CD14-positive monocyte (primary cell): ENCODE data around the gene SZRD1. TPM values are rescaled to one million over a fixed set of nuclear protein-coding genes. Genes with fewer than 3 reads are reported as not detected.

ENCODE experiments used
- DNase-seq, 3 donors: peaks; one replicate each; pipeline ENCODE4 v3.0.0-alpha.2; 2011 to 2022
- H2AFZ ChIP-seq: 2 replicates; pipeline ENCODE4 v1.6.0; 2012; ENCODE audit warnings: mild to moderate bottlenecking, low read depth, low read length, inconsistent platforms; ENCODE audit not compliant: insufficient read depth, poor library complexity, severe bottlenecking
- H3K27ac ChIP-seq, 2 donors: 1 replicate in 1 of 2; 2 replicates in 1 of 2; pipeline ENCODE4 v1.5.1; 2012 to 2013; ENCODE audit warnings: low read length in 2 of 2, control low read depth in 1 of 2, inconsistent platforms in 1 of 2, low read depth in 1 of 2, mild to moderate bottlenecking in 1 of 2
- H3K27me3 ChIP-seq, 2 donors: one replicate each; pipeline versions ENCODE4 v1.6.0 to v1.6.1; 2011 to 2013; ENCODE audit warnings: low read length in 2 of 2; ENCODE audit not compliant: control insufficient read depth in 2 of 2, insufficient read depth in 2 of 2
- H3K36me3 ChIP-seq, 2 donors: replicated peaks in 1 of 2; 1 replicate in 1 of 2; 2 replicates in 1 of 2; pipeline versions ENCODE4 v1.5.1 to v1.6.1; 2012 to 2013; ENCODE audit warnings: low read length in 2 of 2, control low read depth in 1 of 2, inconsistent platforms in 1 of 2, mild to moderate bottlenecking in 1 of 2; ENCODE audit not compliant: insufficient read depth in 2 of 2, control insufficient read depth in 1 of 2
- H3K4me1 ChIP-seq, 2 donors: 1 replicate in 1 of 2; 2 replicates in 1 of 2; pipeline versions ENCODE4 v1.5.1 to v1.6.1; 2012 to 2013; ENCODE audit warnings: low read length in 2 of 2, control low read depth in 1 of 2, inconsistent platforms in 1 of 2, mild to moderate bottlenecking in 1 of 2, moderate library complexity in 1 of 2; ENCODE audit not compliant: insufficient read depth in 2 of 2, control insufficient read depth in 1 of 2
- H3K4me2 ChIP-seq: replicated peaks from 2 replicates; pipeline ENCODE3; 2012; ENCODE audit warnings: low read length, moderate library complexity, mild to moderate bottlenecking; ENCODE audit not compliant: poor library complexity, severe bottlenecking; ENCODE audit errors: extremely low read depth
- H3K4me3 ChIP-seq, 3 experiments: fragments of 200-600 bp in 1 of 3; sonication (generic) in 1 of 3; replicated peaks in 1 of 3; 1 replicate in 2 of 3; 2 replicates in 1 of 3; pipeline ENCODE4 v1.5.1; 2011 to 2013; ENCODE audit warnings: low read length in 3 of 3, mild to moderate bottlenecking in 3 of 3, control low read depth in 2 of 3, low read depth in 2 of 3, inconsistent platforms in 1 of 3, moderate library complexity in 1 of 3
- H3K79me2 ChIP-seq: 2 replicates; pipeline ENCODE4 v1.6.0; 2012; ENCODE audit warnings: mild to moderate bottlenecking, control low read depth, inconsistent platforms, low read length, moderate library complexity; ENCODE audit not compliant: insufficient read depth
- H3K9ac ChIP-seq: 2 replicates; pipeline ENCODE4 v1.6.0; 2017; ENCODE audit warnings: low read length, mild to moderate bottlenecking; ENCODE audit not compliant: insufficient read depth, poor library complexity, severe bottlenecking
- H3K9me3 ChIP-seq, 2 donors: replicated peaks in 1 of 2; 1 replicate in 1 of 2; 2 replicates in 1 of 2; pipeline versions ENCODE4 v1.5.1 to v1.6.1; 2012 to 2013; ENCODE audit warnings: low read length in 2 of 2, control low read depth in 1 of 2; ENCODE audit not compliant: control insufficient read depth in 1 of 2, insufficient read depth in 1 of 2
- H4K20me1 ChIP-seq: 2 replicates; pipeline ENCODE4 v1.6.0; 2012; ENCODE audit warnings: mild to moderate bottlenecking, low read length, control low read depth, moderate library complexity; ENCODE audit not compliant: insufficient read depth
- H3K27ac Mint-ChIP-seq, 7 donors: one replicate each; pipeline ENCODE4 v1.8.0; 2020; ENCODE audit warnings: mild to moderate bottlenecking in 7 of 7, mixed read lengths in 7 of 7, moderate library complexity in 6 of 7, inconsistent platforms in 2 of 7
- H3K27me3 Mint-ChIP-seq, 3 donors: one replicate each; pipeline ENCODE4 v1.8.0; 2021 to 2022; ENCODE audit warnings: low read depth in 3 of 3, mild to moderate bottlenecking in 3 of 3, mixed read lengths in 3 of 3, moderate library complexity in 3 of 3, inconsistent platforms in 1 of 3
- H3K36me3 Mint-ChIP-seq, 2 donors: one replicate each; pipeline ENCODE4 v1.8.0; 2020; ENCODE audit warnings: mixed read lengths in 2 of 2, inconsistent platforms in 1 of 2, mild to moderate bottlenecking in 1 of 2
- H3K4me1 Mint-ChIP-seq: one replicate; pipeline ENCODE4 v1.8.0; 2020; ENCODE audit warnings: mild to moderate bottlenecking, mixed read lengths
- H3K4me3 Mint-ChIP-seq, 2 donors: one replicate each; pipeline ENCODE4 v1.8.0; 2020; ENCODE audit warnings: mild to moderate bottlenecking in 2 of 2, mixed read lengths in 2 of 2, moderate library complexity in 1 of 2
- H3K9me3 Mint-ChIP-seq, 7 donors: one replicate each; pipeline ENCODE4 v1.8.0; 2020 to 2022; ENCODE audit warnings: mixed read lengths in 7 of 7, mild to moderate bottlenecking in 6 of 7, moderate library complexity in 6 of 7, inconsistent platforms in 2 of 7
- WGBS: methylation state at CpG from one replicate; pipeline ENCODE4 v1.1.5; 2013; ENCODE audit warnings: missing lambda C conversion rate; ENCODE audit not compliant: insufficient coverage; 5-methylcytosine and 5-hydroxymethylcytosine counted together
- intact Hi-C, 2 donors: fragments of 100-400 bp; cut with micrococcal nuclease; formaldehyde crosslinking; loops; one replicate each; pipeline versions ENCODE4 v1.15.0 to v1.15.1; 2023
- polyA plus RNA-seq, 3 donors: library from polyadenylated mRNA; depleted of rRNA in 1 of 3; unstranded in 2 of 3; stranded (reverse) in 1 of 3; fragments of 300-500 nt in 2 of 3; fragments of >200 nt in 1 of 3; fragmentation: Illumina TruSeq in 2 of 3; gene quantifications; 1 replicate in 2 of 3; 2 replicates in 1 of 3; pipeline ENCODE4 v1.2.3, GENCODE V29; 2012 to 2021
- TF ChIP-seq, protein P1 (sequence below): fragments of 200-600 bp; IDR thresholded peaks from one replicate; pipeline ENCODE4 v1.8.0; 2022; ENCODE audit warnings: antibody characterized with exemption, mild to moderate bottlenecking

SZRD1 gene
- polyA plus RNA-seq, 3 donors, result 46.4 to 50.5 (median 47.2) TPM

DNA sequence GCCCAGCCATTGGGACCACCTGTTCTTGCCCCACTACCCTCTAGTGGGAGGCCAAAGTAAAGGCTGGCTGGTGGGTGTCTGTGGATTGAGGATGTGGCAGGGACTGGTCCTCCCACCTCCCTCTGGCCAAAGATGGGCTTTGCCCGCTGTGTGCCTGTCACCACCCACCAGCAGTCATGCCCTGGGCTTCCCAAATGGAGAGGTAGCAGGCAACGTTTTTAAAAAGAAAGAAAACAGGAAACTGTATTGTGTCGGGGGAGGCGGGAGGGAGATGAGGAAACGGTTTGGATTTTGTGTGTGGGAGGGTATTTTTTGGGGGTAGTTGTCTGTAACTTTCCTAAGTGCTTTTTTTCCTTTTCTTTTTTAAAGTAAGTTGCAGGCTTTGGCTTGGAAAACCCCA, 30.1 kb downstream of the SZRD1 start:
- TF ChIP-seq, protein P1, sequence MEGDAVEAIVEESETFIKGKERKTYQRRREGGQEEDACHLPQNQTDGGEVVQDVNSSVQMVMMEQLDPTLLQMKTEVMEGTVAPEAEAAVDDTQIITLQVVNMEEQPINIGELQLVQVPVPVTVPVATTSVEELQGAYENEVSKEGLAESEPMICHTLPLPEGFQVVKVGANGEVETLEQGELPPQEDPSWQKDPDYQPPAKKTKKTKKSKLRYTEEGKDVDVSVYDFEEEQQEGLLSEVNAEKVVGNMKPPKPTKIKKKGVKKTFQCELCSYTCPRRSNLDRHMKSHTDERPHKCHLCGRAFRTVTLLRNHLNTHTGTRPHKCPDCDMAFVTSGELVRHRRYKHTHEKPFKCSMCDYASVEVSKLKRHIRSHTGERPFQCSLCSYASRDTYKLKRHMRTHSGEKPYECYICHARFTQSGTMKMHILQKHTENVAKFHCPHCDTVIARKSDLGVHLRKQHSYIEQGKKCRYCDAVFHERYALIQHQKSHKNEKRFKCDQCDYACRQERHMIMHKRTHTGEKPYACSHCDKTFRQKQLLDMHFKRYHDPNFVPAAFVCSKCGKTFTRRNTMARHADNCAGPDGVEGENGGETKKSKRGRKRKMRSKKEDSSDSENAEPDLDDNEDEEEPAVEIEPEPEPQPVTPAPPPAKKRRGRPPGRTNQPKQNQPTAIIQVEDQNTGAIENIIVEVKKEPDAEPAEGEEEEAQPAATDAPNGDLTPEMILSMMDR, result no peak
- Histone ChIP-seq H2AFZ (no peak overlapping the region), H3K36me3 (peaks cover 58 to 81% of the 10 kb centered on the region in 2 donors), H3K4me3 (no peak overlapping the region), H3K4me1 (no peaks in the 10 kb centered on the region), H3K27ac (peak overlapping the region in 1 of 2 donors; percentile 41), H4K20me1 (peaks cover 74% of the 10 kb centered on the region), H3K9ac (no peak overlapping the region), H3K9me3 (no peaks in the 10 kb centered on the region), H3K27me3 (no peaks in the 10 kb centered on the region), H3K79me2 (peaks cover 22% of the 10 kb centered on the region), H3K4me2 (no peak overlapping the region)
- intact Hi-C loops, result no loop called here
- peaks cover 66 to 80% of the 10 kb centered on the region in 2 donors for H3K36me3 Mint-ChIP-seq
- H3K4me1 Mint-ChIP-seq, result peaks cover 3% of the 10 kb centered on the region
- no peaks in the 10 kb centered on the region for H3K9me3 Mint-ChIP-seq
- H3K4me3 Mint-ChIP-seq, result no peak overlapping the region
- H3K27ac Mint-ChIP-seq, result peak overlapping the region in 1 of 7 donors; percentile 57
- peaks cover 0 to 3% (median 0%) of the 10 kb centered on the region in 3 donors for H3K27me3 Mint-ChIP-seq
- no peak for DNase-seq
- 0% methylated on average over 2 of the region's 5 CpGs for WGBS

DNA sequence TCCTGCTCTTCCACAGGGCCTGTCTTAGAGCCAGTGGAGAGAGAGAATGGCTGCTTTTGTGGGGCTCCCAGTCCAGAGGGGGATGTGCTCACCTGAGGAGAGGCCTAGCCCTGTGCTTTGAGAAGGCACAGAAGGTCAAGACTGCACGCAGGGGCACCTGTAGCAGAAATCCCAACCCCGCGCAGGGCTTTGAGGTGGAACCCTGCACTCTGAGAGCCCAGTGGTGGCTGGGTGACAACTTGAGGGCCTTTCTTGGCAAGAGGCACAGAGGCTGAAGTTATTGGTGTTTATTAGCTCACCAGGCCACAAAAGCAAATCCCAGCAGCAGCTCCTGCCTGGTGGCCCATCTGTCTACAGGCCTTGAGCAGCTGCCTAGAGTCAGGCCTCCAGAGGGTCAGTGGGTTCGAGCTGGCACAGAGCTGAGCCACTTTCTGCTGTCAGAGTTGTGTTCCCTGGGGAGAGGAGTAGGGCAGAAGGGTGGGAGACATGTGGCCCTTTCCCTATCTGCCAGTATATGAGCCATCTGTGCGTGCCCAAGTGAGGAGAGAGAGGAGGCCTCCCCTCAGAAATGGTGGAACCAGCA, 31.4 kb downstream of the SZRD1 start:
- TF ChIP-seq, protein P1, result no peak
- no peaks in the 10 kb centered on the region for H3K27me3 ChIP-seq
- peaks cover 61% of the 10 kb centered on the region for H4K20me1 ChIP-seq
- Mint-ChIP-seq H3K27me3 (peaks cover 0 to 2% (median under 1%) of the 10 kb centered on the region in 3 donors), H3K4me1 (no peaks in the 10 kb centered on the region), H3K27ac (peak overlapping the region in 2 of 7 donors; percentile 8 to 46), H3K9me3 (no peaks in the 10 kb centered on the region), H3K4me3 (no peak overlapping the region), H3K36me3 (peaks cover 53 to 66% of the 10 kb centered on the region in 2 donors)
- H3K27ac ChIP-seq, result no peak overlapping the region
- intact Hi-C loops, result no loop called here
- peaks cover 49 to 68% of the 10 kb centered on the region in 2 donors for H3K36me3 ChIP-seq
- no peaks in the 10 kb centered on the region for H3K9me3 ChIP-seq
- peaks cover 9% of the 10 kb centered on the region for H3K79me2 ChIP-seq
- no peak for DNase-seq
- H2AFZ ChIP-seq, result no peak overlapping the region
- 98% methylated on average over 5 of the region's 5 CpGs for WGBS
- H3K4me2 ChIP-seq, result no peak overlapping the region
- no peak overlapping the region for H3K4me3 ChIP-seq
- H3K4me1 ChIP-seq, result no peaks in the 10 kb centered on the region
- no peak overlapping the region for H3K9ac ChIP-seq
